IMR-90 (cell line): ENCODE measurements around the gene FAAP20. TPM values are rescaled to one million over a fixed set of nuclear protein-coding genes. Genes with fewer than 3 reads are reported as not detected.

Experiments used
- ATAC-seq: fragments of 200-7000 bp; cut with Tn5 transposase; 2 replicates; pipeline ENCODE4 v1.9.1; 2020; ENCODE audit warnings: low read depth, mild to moderate bottlenecking, moderate library complexity
- BruUV-seq: library from RNA; stranded (reverse); fragments of 400-500 nt; replicated peaks from 2 replicates; lab custom pipeline; 2021; lab: Mats Ljungman, UMichigan
- CTCF ChIA-PET: fragments of 300-600 bp; formaldehyde crosslinking; extraction: SDS; loops from one replicate; lab custom pipeline; 2021; ENCODE audit warnings: antibody characterized with exemption; lab: Yijun Ruan, JAX
- POLR2A ChIA-PET: fragments of 300-600 bp; sonication (Branson Sonifier 250); formaldehyde crosslinking; loops from one replicate; lab custom pipeline; 2022; ENCODE audit warnings: antibody characterized with exemption; ENCODE audit not compliant: unreplicated experiment; lab: Charles Lee
- DNase-seq: peaks from one replicate; pipeline ENCODE4 v3.0.0; 2013
- H2AFZ ChIP-seq: replicated peaks from 2 replicates; pipeline ENCODE3; 2013; ENCODE audit warnings: low read length, mild to moderate bottlenecking; ENCODE audit not compliant: poor library complexity
- H2AK5ac ChIP-seq: 2 replicates; pipeline ENCODE4 v1.6.1; 2013; ENCODE audit warnings: low read depth, low read length, inconsistent platforms
- H2AK9ac ChIP-seq: replicated peaks from 2 replicates; pipeline ENCODE3; 2013; ENCODE audit warnings: mild to moderate bottlenecking, low read depth, low read length, moderate library complexity; ENCODE audit not compliant: poor library complexity
- H2BK120ac ChIP-seq: 2 replicates; pipeline ENCODE4 v1.6.1; 2013; ENCODE audit warnings: low read depth, low read length, inconsistent platforms
- H2BK15ac ChIP-seq: 3 replicates; pipeline ENCODE4 v1.6.1; 2013; ENCODE audit warnings: low read depth, low read length, inconsistent platforms
- H2BK20ac ChIP-seq: 2 replicates; pipeline ENCODE4 v1.6.1; 2013; ENCODE audit warnings: low read depth, mild to moderate bottlenecking, inconsistent platforms, low read length, moderate library complexity
- H2BK5ac ChIP-seq: 2 replicates; pipeline ENCODE4 v1.6.1; 2013; ENCODE audit warnings: mild to moderate bottlenecking, low read depth, low read length, inconsistent platforms; ENCODE audit not compliant: poor library complexity, severe bottlenecking
- H3K14ac ChIP-seq: replicated peaks from 2 replicates; pipeline ENCODE4 v1.6.1; 2013; ENCODE audit warnings: low read depth, low read length, inconsistent platforms
- H3K18ac ChIP-seq: 2 replicates; pipeline ENCODE4 v1.6.1; 2013; ENCODE audit warnings: low read depth, low read length, control low read depth
- H3K23ac ChIP-seq: 2 replicates; pipeline ENCODE4 v1.6.1; 2013; ENCODE audit warnings: low read depth, low read length, inconsistent platforms
- H3K27ac ChIP-seq: 2 replicates; pipeline ENCODE4 v1.5.1; 2013; ENCODE audit warnings: mild to moderate bottlenecking, control low read depth, low read length; ENCODE audit not compliant: insufficient read depth
- H3K27me3 ChIP-seq: 2 replicates; pipeline ENCODE4 v1.6.1; 2013; ENCODE audit warnings: low read length; ENCODE audit not compliant: control insufficient read depth, insufficient read depth
- H3K36me3 ChIP-seq: 2 replicates; pipeline ENCODE4 v1.6.1; 2013; ENCODE audit warnings: low read length, mixed read lengths; ENCODE audit not compliant: control insufficient read depth, insufficient read depth
- H3K4ac ChIP-seq: 2 replicates; pipeline ENCODE4 v1.6.1; 2013; ENCODE audit warnings: low read depth, low read length, inconsistent platforms
- H3K4me1 ChIP-seq: 2 replicates; pipeline ENCODE4 v1.6.1; 2013; ENCODE audit warnings: low read length, mixed read lengths; ENCODE audit not compliant: control insufficient read depth, insufficient read depth
- H3K4me2 ChIP-seq: 2 replicates; pipeline ENCODE4 v1.6.1; 2013; ENCODE audit warnings: low read depth, mild to moderate bottlenecking, control low read depth, low read length, moderate library complexity
- H3K4me3 ChIP-seq: 2 replicates; pipeline ENCODE4 v1.5.1; 2013; ENCODE audit warnings: low read depth, mild to moderate bottlenecking, control low read depth, low read length, moderate library complexity; ENCODE audit not compliant: insufficient read depth
- H3K56ac ChIP-seq: 2 replicates; pipeline ENCODE4 v1.6.1; 2013; ENCODE audit warnings: low read length, inconsistent platforms; ENCODE audit not compliant: insufficient read depth; ENCODE audit errors: extremely low read depth
- H3K79me1 ChIP-seq, 2 experiments: 2 replicates each; pipeline ENCODE4 v1.6.1; 2013; ENCODE audit warnings: low read length in 2 of 2, inconsistent platforms in 1 of 2, low read depth in 1 of 2
- H3K9ac ChIP-seq: 2 replicates; pipeline ENCODE4 v1.6.1; 2013; ENCODE audit warnings: low read depth, low read length, control low read depth
- H3K9me1 ChIP-seq: 2 replicates; pipeline ENCODE4 v1.6.1; 2013; ENCODE audit warnings: low read length, inconsistent platforms; ENCODE audit not compliant: insufficient read depth
- H3K9me3 ChIP-seq: 2 replicates; pipeline ENCODE4 v1.6.1; 2013; ENCODE audit warnings: low read length; ENCODE audit not compliant: control insufficient read depth, insufficient read depth
- H4K20me1 ChIP-seq: 2 replicates; pipeline ENCODE4 v1.6.1; 2013; ENCODE audit warnings: low read length, inconsistent platforms; ENCODE audit not compliant: insufficient read depth
- H4K5ac ChIP-seq: 2 replicates; pipeline ENCODE4 v1.6.1; 2013; ENCODE audit warnings: mild to moderate bottlenecking, low read depth, low read length, control low read depth
- H4K8ac ChIP-seq, 2 experiments: 2 replicates each; pipeline ENCODE4 v1.6.1; 2013; ENCODE audit warnings: low read depth in 2 of 2, low read length in 2 of 2, control low read depth in 1 of 2, inconsistent platforms in 1 of 2
- H4K91ac ChIP-seq: 2 replicates; pipeline ENCODE4 v1.6.1; 2013; ENCODE audit warnings: low read depth, low read length, inconsistent platforms; ENCODE audit not compliant: insufficient read depth
- BHLHE40 ChIP-seq: fragments of 150-350 bp; IDR thresholded peaks from 2 replicates; pipeline ENCODE4 v1.6.1; 2016; ENCODE audit warnings: mild to moderate bottlenecking, low read depth, low read length
- CEBPB ChIP-seq: IDR thresholded peaks from 2 replicates; pipeline ENCODE4 v1.6.1; 2012; ENCODE audit warnings: low read depth, low read length, improper control_type of control experiment
- CHD1 ChIP-seq: IDR thresholded peaks from 2 replicates; pipeline ENCODE4 v1.6.1; 2012; ENCODE audit warnings: low read depth, low read length, improper control_type of control experiment
- CTCF ChIP-seq: conservative IDR thresholded peaks from 2 replicates; pipeline ENCODE4 v1.5.1; 2012; ENCODE audit warnings: mild to moderate bottlenecking, low read depth, low read length, improper control_type of control experiment
- USF2 ChIP-seq: fragments of 150-350 bp; IDR thresholded peaks from 2 replicates; pipeline ENCODE4 v1.6.1; 2017; ENCODE audit warnings: mild to moderate bottlenecking, antibody characterized with exemption, low read length, low read depth
- WGBS, 2 experiments: methylation state at CpG; one replicate each; pipeline versions ENCODE4 v1.1.5 to v1.1.7; 2013; ENCODE audit warnings: missing lambda C conversion rate in 2 of 2; ENCODE audit not compliant: insufficient read length in 1 of 2; ENCODE audit errors: extremely low coverage in 2 of 2; 5-methylcytosine and 5-hydroxymethylcytosine counted together
- dilution Hi-C: fragments of 300-500 bp; cut with HindIII; formaldehyde crosslinking; loops from one replicate; pipeline ENCODE4 v1.14.3; 2018; ENCODE audit warnings: low sequenced_read_pairs; ENCODE audit not compliant: unreplicated experiment
- in situ Hi-C: fragments of 300-500 bp; cut with MboI; formaldehyde crosslinking; loops from 3 replicates; pipeline ENCODE4 v1.14.3; 2019; ENCODE audit warnings: low sequenced_read_pairs, inconsistent platforms, mixed read lengths
- intact Hi-C: fragments of 100-400 bp; cut with micrococcal nuclease; formaldehyde crosslinking; loops from 2 replicates; pipeline ENCODE4 v1.10.0; 2022
- polyA plus RNA-seq, 3 experiments: library from polyadenylated mRNA; depleted of rRNA; stranded (reverse); fragments of >200 nt; gene quantifications; 2 replicates each; pipeline ENCODE4 v1.2.3, GENCODE V29; 2012; ENCODE audit warnings: low replicate concordance in 1 of 3
- total RNA-seq: library from RNA; depleted of rRNA; stranded (reverse); fragments of >200 nt; gene quantifications from 2 replicates; pipeline ENCODE4 v1.2.3, GENCODE V29; 2012

Gene FAAP20
- total and polyA plus RNA-seq, 2 of the 4 experiments (the other 2 are of a cell fraction) = 6.5 to 31.5 TPM

DNA sequence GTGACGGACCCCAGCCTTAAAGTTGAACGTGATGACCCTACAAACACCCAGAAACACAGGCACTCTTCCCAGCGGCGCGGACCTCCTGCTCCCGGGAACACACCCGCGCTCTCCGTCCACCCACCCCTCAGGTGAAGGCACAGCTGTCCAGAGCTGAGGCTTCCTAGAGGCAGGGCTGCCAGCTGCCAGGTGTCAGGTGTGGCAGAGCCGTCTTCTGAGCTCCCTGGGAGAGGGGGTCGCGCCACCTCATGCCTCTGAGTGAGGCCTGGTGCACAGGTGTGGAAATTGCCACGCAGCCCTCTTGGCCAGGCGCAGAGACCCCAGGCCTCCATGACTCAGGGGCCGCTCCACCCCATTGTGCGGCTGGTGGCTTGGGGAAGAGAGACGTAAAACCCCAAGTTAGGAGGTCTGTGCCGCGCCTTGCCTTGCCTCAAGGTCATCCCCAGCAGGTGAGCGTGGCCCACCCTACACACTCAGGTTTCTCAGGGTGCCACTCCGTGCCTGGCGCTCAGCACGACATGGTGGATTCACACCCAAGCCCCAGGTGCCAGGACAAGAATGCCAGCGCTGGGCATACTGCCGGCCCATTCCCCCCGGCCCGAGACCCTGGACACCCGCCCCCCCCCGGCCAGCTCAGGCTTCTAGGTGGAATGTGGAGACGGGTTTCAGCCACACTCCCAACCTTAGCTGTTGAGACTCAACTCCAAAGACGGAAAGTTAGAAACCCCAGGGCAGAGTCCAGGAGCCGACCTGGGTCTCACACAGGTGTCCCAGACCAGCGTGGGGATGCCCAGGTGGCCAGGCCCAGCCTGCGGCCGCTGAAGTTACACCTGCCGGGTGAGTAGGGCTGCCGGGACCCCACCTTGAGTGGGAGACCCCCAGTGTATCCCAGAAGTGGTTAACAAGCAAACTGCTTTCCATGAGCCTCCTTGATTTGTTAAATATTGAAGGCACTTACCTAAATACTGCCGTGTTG is 8.4 kb downstream of the FAAP20 start:
- H3K4ac ChIP-seq = no peak overlapping the region
- BruUV-seq = no TSS peak
- no peak overlapping the region for H2BK5ac ChIP-seq
- peaks cover 9 to 24% of the 10 kb centered on the region in 2 experiments for H3K79me1 ChIP-seq
- DNase-seq = no peak
- H3K23ac ChIP-seq = no peak overlapping the region
- 0 out of 2 replicates have a peak, but pooled peaks cover 12% of the 10 kb centered on the region for H4K20me1 ChIP-seq
- H4K8ac ChIP-seq = no peak overlapping the region
- 100% methylated on average over 3 of the region's 38 CpGs; no CpG with 5 or more reads in 1 of the 2 experiments for WGBS, 2 experiments
- no peak overlapping the region for H3K56ac ChIP-seq
- H3K9ac ChIP-seq = no peak overlapping the region
- in situ Hi-C loops (loop anchor here (25.0 kb wide), 1 partner anchor 351 kb away; the partner anchor contains the start of genes HES5 and PANK4), intact Hi-C loops (no loop called here), dilution Hi-C loops (no loop called here)
- no peak for ATAC-seq
- H3K18ac ChIP-seq = no peak overlapping the region
- H3K4me3 ChIP-seq = no peak overlapping the region
- H3K4me1 ChIP-seq = peaks cover 12% of the 10 kb centered on the region
- H4K5ac ChIP-seq = no peak overlapping the region
- H2BK15ac ChIP-seq = no peak overlapping the region
- no peaks in the 10 kb centered on the region for H3K9me1 ChIP-seq
- CTCF ChIA-PET = no interaction called here
- no peak overlapping the region for H3K14ac ChIP-seq
- no peak overlapping the region for H2AK9ac ChIP-seq
- POLR2A ChIA-PET = no interaction called here
- H4K91ac ChIP-seq = no peak overlapping the region
- no peak overlapping the region for H2BK20ac ChIP-seq
- H3K9me3 ChIP-seq = no peaks in the 10 kb centered on the region
- H2AFZ ChIP-seq = no peak overlapping the region
- no peak overlapping the region for H2AK5ac ChIP-seq
- H3K36me3 ChIP-seq = peaks cover 9% of the 10 kb centered on the region; the same call in 1 of the 2 replicates
- H2BK120ac ChIP-seq = no peak overlapping the region
- H3K4me2 ChIP-seq = no peak overlapping the region
- TF ChIP-seq USF2 (no peak), CEBPB (no peak), BHLHE40 (no peak), CTCF (no peak), CHD1 (no peak)
- no peaks in the 10 kb centered on the region for H3K27me3 ChIP-seq
- H3K27ac ChIP-seq = no peak overlapping the region
